GM18867 (cell line): ENCODE data around the gene C12orf57.

Source experiments
- ATAC-seq: cut with Tn5 transposase; IDR thresholded peaks from one replicate; pipeline ENCODE4 v1.9.1; 2021; ENCODE audit warnings: mild to moderate bottlenecking, moderate library complexity; ENCODE audit not compliant: unreplicated experiment

Gene C12orf57

DNA sequence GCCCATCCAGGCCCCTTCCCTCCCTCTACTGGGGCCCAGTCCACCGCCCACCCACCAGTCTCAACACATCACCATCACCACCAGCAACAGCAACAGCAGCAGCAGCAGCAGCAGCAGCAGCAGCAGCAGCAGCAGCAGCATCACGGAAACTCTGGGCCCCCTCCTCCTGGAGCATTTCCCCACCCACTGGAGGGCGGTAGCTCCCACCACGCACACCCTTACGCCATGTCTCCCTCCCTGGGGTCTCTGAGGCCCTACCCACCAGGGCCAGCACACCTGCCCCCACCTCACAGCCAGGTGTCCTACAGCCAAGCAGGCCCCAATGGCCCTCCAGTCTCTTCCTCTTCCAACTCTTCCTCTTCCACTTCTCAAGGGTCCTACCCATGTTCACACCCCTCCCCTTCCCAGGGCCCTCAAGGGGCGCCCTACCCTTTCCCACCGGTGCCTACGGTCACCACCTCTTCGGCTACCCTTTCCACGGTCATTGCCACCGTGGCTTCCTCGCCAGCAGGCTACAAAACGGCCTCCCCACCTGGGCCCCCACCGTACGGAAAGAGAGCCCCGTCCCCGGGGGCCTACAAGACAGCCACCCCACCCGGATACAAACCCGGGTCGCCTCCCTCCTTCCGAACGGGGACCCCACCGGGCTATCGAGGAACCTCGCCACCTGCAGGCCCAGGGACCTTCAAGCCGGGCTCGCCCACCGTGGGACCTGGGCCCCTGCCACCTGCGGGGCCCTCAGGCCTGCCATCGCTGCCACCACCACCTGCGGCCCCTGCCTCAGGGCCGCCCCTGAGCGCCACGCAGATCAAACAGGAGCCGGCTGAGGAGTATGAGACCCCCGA, 7.0 kb upstream of the C12orf57 start:
- no peak for ATAC-seq

DNA sequence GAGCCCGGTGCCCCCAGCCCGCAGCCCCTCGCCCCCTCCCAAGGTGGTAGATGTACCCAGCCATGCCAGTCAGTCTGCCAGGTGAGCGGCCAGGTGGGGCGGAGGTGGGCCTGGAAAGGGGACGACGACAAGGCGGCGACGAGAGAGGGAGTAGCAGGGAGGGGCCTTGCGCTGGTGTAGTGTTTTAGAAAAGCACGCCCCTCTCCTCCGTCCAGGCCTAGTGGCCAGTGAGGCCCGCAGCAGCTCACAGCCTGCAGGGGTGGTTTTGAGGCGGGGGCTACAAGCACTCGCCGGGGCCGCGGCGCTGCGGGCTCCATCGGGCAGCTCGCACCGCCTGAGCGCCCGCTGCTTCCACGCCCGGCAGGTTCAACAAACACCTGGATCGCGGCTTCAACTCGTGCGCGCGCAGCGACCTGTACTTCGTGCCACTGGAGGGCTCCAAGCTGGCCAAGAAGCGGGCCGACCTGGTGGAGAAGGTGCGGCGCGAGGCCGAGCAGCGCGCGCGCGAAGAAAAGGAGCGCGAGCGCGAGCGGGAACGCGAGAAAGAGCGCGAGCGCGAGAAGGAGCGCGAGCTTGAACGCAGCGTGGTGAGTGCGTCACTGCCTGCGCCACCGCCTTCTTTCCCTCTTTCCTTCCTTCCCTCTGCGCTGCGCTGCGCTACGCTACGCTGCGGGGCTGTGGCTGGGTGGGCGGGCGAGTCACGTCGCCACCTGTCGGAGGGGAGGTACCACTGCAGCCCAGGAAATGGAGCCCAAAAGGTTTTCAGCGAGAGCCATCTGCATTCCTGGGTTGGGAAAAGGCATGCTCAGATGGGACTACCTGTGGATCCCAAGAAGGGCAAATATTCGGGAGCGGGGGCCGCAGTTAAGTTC, 6.1 kb upstream of the C12orf57 start:
- ATAC-seq, result peak; percentile 81

DNA sequence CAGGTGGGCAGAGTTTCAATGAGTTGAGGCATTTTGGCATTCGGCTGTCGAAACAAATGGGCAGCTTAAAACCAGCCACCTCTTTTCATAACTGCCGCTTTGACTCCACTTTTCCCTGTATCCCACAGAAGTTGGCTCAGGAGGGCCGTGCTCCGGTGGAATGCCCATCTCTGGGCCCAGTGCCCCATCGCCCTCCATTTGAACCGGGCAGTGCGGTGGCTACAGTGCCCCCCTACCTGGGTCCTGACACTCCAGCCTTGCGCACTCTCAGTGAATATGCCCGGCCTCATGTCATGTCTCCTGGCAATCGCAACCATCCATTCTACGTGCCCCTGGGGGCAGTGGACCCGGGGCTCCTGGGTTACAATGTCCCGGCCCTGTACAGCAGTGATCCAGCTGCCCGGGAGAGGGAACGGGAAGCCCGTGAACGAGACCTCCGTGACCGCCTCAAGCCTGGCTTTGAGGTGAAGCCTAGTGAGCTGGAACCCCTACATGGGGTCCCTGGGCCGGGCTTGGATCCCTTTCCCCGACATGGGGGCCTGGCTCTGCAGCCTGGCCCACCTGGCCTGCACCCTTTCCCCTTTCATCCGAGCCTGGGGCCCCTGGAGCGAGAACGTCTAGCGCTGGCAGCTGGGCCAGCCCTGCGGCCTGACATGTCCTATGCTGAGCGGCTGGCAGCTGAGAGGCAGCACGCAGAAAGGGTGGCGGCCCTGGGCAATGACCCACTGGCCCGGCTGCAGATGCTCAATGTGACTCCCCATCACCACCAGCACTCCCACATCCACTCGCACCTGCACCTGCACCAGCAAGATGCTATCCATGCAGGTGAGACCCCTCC, 5.2 kb upstream of the C12orf57 start:
- no peak for ATAC-seq

DNA sequence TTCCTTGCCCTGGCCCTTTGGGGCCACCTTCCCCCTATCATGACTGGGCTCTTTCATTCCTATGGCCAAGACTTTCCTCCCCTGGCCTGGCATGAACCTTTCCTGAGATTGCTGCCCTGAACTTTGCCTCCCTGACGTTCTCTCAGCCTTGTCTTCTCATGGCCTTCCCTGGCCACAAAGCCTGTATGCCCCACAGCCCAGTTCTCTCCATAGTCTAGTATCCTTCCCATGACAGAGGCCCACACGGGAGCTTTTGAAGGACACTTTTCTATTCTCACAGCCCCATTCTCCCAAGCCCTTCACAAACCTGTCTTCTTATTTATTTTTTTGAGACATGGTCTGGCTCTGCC, 4.7 kb upstream of the C12orf57 start:
- ATAC-seq, result no peak

DNA sequence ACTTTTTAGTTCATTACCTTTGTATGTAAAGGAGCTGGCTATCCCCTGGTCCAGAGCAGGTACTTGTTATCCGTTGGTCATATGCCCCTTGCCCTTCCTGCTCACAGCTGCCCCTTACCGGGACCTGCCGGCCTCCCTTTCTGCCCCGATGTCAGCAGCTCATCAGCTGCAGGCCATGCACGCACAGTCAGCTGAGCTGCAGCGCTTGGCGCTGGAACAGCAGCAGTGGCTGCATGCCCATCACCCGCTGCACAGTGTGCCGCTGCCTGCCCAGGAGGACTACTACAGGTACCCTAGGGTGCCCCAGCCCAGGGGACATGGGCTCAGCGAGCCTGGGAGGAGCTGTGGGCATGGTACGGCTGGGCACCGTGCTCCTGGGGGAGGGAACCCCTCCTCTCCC, 2.6 kb upstream of the C12orf57 start:
- ATAC-seq, result no peak

DNA sequence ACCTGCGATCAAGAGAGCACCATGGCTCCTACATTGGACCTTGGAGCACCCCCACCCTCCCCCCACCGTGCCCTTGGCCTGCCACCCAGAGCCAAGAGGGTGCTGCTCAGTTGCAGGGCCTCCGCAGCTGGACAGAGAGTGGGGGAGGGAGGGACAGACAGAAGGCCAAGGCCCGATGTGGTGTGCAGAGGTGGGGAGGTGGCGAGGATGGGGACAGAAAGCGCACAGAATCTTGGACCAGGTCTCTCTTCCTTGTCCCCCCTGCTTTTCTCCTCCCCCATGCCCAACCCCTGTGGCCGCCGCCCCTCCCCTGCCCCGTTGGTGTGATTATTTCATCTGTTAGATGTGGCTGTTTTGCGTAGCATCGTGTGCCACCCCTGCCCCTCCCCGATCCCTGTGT, 2.0 kb upstream of the C12orf57 start:
- ATAC-seq, result no peak

DNA sequence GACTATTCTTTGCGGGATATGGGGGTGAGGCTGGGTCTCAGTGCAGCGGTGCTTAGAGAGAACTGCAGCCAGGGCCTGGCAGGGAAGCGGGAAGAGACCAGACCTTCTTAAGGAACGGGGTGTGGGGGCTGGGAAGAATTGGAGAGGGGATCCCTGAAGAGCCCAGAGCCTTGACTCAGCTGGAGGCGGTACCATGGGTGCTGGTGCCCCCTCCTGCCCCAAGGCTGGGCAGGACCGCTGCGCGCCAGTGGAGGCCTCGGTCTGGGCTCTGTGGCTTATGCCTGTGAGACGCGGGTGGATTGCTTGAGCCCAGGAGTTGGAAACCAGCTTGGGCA, 1.5 kb upstream of the C12orf57 start:
- ATAC-seq, result no peak

- peak; percentile 21 for ATAC-seq
Observed at GRCh38 chr12:6943389-6943721, 467 bp upstream of the C12orf57 start.

DNA sequence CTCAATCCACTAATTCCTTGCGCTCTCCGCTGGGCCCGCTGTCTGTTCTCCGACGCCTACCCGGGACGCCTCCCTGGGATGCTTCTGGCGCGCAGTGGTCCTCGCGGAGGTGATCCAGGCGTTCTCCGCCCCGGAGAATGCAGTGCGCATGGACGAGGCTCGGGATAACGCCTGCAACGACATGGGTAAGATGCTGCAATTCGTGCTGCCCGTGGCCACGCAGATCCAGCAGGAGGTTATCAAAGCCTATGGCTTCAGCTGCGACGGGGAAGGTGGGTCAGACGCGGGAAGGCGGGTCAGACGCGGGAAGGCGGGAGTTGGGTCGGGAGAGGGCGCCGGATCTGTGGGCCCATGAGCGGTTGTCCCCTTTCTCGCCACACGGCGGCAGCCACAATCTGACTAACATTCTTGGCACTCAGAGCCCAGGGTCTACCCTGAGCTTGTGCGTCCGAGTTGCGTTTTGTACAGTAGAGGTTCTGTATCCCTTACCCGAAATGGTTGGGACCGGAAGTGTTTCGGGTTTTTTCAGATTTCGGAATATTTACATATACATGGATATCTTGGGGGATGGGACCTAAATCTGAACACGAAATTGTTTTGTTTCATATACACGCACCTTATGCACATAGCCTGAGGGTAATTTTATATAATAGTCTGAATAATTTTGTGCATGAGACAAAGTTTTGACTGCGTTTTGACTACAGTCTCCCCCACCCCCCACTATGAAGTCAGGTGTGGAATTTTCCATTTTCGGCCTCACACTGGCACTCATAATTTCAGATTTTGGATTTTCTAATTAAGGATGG, 762 bp downstream of the C12orf57 start:
- ATAC-seq, result peak; percentile 41

- ATAC-seq, result no peak
Observed at GRCh38 chr12:6945613-6946012, 1.8 kb downstream of the C12orf57 start.

DNA sequence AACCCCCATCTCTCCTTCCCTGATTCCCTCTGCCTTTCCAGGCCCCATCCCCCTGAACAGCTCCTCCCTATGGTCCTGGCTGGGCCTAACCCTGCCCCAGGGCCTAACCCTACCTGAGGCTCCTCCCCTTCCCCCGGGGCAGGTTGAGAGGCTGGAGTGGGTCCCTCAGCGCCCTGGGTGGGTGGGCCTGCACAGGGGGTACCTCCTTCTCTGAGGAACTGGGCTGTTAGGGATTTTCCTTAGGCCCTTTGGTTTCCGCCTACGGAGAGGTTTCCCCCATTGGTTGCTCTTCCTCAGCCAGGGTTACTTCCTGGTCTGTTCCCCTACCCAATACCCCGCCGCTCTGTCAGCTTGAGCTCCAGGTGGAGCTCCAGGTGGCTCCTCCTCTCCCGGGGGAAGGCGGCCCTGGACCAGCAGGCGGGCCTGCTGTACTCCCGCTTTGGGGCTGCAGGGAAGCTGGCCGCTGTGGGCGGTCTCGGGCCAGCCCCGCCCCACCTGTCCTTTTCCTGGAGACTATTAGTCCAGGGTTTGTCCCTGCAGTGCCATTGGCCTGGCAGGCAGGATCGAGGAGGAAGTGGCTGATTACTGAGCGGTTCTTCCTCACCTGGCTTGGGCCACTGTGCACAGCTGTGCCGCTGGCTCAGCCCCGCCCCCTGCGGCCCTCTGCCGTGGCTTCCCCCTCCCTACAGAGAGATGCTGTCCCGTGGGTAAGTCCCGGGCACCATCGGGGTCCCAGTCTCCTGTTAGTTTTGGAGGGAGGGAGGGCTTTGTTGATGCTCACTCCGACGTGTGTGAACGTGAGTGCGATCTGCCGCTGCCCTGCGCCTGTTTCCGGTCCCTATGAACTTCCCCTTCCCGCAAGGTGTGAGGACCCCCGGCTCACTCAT, 2.5 kb downstream of the C12orf57 start:
- ATAC-seq, result no peak

DNA sequence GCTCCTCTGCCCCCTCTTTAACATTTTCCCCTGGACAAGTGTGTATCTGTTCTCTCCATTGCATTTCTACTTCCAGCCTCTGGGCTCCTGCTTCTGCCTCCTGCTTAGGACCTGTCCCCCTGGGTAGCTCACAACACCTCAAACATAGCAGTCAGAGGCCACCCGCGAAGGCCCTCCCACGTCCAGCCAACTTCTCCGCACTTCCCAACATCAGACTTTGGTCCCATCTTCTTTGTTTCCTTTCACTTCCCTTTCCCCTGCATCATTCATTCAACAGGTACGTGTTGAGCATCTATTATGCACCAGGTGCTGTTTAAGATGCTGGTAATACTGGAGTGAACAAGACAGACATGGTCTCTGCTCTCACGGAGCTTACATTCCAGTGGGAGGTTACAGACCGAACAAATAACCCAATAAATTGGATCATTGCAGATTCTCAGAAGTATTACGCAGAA, 3.1 kb downstream of the C12orf57 start:
- no peak for ATAC-seq

GRCh38 chr12:6947615-6948014, 3.8 kb downstream of the C12orf57 start:
- ATAC-seq, result no peak

- no peak for ATAC-seq
Observed at GRCh38 chr12:6948873-6949594, 5.2 kb downstream of the C12orf57 start.

DNA sequence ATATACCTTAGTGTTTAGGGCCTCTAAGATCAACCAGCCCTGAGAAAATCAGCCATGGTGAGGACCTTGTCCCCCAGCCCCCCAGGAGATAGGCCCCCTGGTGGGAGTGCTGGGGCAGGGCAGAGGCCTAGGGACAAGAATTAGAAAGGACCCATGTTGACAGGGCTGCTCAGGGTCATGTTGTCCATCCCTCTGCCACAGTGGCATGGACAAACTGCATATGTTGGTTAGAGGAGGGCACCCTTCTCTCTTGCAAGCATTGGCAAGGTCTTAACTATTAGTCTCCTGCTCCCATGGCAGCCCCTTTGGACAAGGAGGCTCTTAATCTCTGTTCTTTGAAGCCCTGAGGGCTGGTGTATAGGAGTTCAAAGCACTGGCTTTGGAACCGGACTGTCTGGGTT, 6.6 kb downstream of the C12orf57 start:
- no peak for ATAC-seq

DNA sequence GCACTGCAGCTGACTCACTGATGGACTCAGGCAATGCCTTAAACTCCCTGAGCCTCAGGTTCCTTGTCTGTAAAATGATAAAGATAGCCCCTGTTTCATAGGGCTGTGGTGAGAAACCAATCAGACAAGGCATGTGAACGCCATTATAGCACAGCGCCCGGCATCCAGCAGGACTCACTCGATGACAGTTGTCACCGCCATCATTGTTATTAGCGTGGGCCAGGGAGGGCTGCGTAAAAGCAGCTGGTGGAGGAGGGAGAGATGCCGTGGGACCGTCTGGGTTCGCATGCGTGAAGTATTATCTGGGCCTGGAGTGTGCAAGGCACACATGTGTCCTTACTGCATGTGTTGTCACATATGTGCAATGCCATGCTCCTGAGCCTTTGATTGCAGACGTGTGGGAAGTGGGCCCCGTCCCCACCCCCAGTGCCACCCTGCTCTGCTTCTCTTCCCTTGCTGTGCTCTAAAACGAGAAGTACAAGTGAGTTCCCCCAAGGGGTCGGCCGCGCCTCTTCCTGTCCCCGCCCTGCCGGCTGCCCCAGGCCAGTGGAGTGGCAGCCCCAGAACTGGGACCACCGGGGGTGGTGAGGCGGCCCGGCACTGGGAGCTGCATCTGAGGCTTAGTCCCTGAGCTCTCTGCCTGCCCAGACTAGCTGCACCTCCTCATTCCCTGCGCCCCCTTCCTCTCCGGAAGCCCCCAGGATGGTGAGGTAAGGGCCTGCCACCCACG, 7.2 kb downstream of the C12orf57 start, which contains the start of gene PTPN6:
PTPN6 (plus strand) TSS at position 546 of the 730 bp plus-strand sequence; CDS start at position 703, 157 bp downstream.
- no peak for ATAC-seq

DNA sequence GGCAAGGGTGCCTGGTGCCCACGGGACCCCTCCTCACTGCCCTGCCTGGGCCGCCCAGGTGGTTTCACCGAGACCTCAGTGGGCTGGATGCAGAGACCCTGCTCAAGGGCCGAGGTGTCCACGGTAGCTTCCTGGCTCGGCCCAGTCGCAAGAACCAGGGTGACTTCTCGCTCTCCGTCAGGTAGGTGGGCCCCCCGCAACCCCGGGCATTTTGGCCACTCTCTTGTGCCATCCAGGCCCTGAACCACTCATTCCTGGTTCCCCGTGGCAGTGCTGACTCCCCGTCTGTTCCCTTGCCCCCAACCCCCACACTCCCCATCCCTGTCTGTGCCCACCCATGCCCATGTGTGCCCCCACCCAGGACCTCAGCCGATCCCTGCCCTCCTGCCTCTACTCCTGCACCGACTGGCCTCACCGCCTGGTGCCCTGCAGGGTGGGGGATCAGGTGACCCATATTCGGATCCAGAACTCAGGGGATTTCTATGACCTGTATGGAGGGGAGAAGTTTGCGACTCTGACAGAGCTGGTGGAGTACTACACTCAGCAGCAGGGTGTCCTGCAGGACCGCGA, 7.8 kb downstream of the C12orf57 start:
- no peak for ATAC-seq
